Posterior cingulate gyrus (tissue), 11 donors: ENCODE measurements around the gene EEF1A2.

ENCODE experiments used
- DNase-seq, 10 donors: peaks; one replicate each; pipeline versions ENCODE4 v3.0.0 to v3.0.0-alpha.2; 2020 to 2021; ENCODE audit warnings: mixed read lengths in 3 of 10
- intact Hi-C: fragments of 100-400 bp; cut with DNase I; formaldehyde crosslinking; loops from one replicate; pipeline ENCODE4 v1.15.1; 2023

Gene EEF1A2

GRCh38 chr20:63442100-63442493, 56.8 kb downstream of the EEF1A2 start:
- DNase-seq = peak; percentile 44 to 96 (median 78)
- intact Hi-C loops = no loop called here

DNA sequence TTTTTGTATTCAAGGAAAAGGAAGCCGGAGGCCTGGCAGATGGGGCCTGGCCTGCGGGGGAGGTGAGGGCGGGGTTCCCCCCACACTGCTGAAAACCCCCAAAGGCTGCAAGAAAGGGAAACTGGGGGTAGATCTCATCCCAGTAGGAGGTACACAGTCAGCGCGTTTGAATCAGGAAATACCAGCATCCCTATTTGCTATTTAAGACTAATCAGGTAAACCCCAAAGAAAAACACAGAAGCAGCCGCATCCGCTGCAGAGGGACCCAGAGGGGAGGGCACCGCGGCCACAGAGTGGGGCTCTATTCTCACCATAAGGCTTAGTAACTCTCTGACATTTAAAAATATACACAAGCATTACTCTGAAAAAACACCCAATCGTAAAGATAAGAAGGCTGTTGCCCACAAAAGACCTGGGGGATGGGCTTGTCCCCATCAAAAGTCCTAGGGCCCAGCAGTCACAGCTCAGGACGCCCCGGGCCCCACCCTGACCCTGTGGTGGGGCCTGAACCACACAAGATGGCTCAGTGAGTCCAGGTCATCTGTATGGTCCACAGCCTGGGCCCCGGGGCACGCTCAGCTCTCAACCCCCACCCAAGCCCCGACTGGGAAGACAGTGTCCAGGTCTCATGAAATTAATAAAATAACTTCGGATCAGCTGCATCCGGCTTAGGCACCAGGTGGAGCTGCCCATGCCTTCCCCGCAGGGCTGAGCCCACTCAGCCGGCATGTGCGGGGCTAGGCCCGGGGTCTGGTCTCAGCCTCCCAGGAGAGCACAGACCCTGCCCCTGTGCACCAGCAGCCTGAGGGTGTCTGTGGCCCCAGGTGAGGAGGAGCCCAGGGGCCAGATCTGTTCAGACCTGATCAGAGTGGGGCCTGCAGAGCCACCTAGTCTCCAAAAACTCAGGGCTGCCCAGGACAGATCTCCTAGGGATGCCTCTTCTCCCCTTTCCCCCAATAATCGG, 57.5 kb downstream of the EEF1A2 start:
- intact Hi-C loops = no loop called here
- DNase-seq = no peak

- DNase-seq = no peak
- intact Hi-C loops = no loop called here
These were observed 58.4 kb downstream of the EEF1A2 start for GRCh38 chr20:63440366-63440955.

GRCh38 chr20:63439866-63440265, 59.0 kb downstream of the EEF1A2 start:
- intact Hi-C loops = no loop called here
- DNase-seq = no peak

DNA sequence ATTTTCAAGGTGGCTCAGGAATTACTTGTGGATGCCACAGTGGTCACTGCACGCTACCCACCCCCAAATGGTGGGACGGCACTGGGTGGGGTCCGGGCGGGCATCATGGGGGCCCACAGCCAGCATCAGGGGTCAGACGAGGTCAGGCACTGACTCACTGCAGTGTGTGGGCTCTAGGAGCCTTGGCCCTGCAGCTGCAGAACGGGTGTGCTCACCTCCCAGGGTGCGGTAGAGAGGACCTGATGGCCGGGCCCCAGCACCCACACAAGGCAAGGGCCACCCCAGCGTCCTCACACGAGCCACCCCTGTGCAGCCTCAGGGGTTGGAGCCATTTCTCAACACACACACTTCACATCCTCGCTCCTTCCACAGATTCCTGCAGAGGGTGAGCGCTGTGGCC, 60.8 kb downstream of the EEF1A2 start:
- intact Hi-C loops = no loop called here
- DNase-seq = no peak
